ENCODE results near the gene TIMM10B. TPM values are rescaled to one million over a fixed set of nuclear protein-coding genes. Genes with fewer than 3 reads are reported as not detected.

TIMM10B gene
- total RNA-seq, 1 experiment from 2014 or later = 22.3 TPM

GRCh38 chr11:6453152-6453551 lies 28.1 kb upstream of the TIMM10B start:
- H3K79me2 ChIP-seq (ENCODE audit: low read depth) = no peaks in the 10 kb centered on the region
- intact Hi-C loops (cut with micrococcal nuclease; ENCODE audit: unreplicated experiment) = no loop called here
- TF ChIP-seq EZH2 (IDR thresholded peaks at IDR 0.05; ENCODE audit: low read depth) = no peak
- no peak for TF ChIP-seq CTCF (conservative IDR thresholded peaks at IDR 0.05)
- no peak overlapping the region for H3K27ac ChIP-seq
- H3K27me3 ChIP-seq (ENCODE audit: insufficient read depth, low read depth) = no peaks in the 10 kb centered on the region
- H3K9me2 ChIP-seq (ENCODE audit: insufficient read depth) = no peaks in the 10 kb centered on the region
- H3K4me3 ChIP-seq = no peak overlapping the region
- H4K20me1 ChIP-seq (ENCODE audit: insufficient read depth) = no peaks in the 10 kb centered on the region
- H3K36me3 ChIP-seq (ENCODE audit: low read depth) = no peaks in the 10 kb centered on the region
- POLR2A ChIA-PET (ENCODE audit: unreplicated experiment) = no interaction called here
- H3K9me3 ChIP-seq (ENCODE audit: insufficient read depth, low read depth) = no peaks in the 10 kb centered on the region
- no peak overlapping the region for H3K4me2 ChIP-seq
- no peaks in the 10 kb centered on the region for H3K4me1 ChIP-seq (replicated peaks; ENCODE audit: insufficient read depth)
- CTCF ChIA-PET = interaction anchor here (0.7 to 1.1 kb wide), 2 partner anchors 9 to 74 kb away, joined by 5 read pairs; no protein-coding TSS in a partner anchor
- DNase-seq = no peak
- H3F3A ChIP-seq (ENCODE audit: insufficient read depth, low read depth) = no peaks in the 10 kb centered on the region
- no TSS peak for BruUV-seq (replicated peaks)
- no peak overlapping the region for H2AFZ ChIP-seq

- Histone ChIP-seq H3K4me3 (no peak overlapping the region), H3K9me2 (ENCODE audit: insufficient read depth) (no peaks in the 10 kb centered on the region), H3K4me2 (no peak overlapping the region), H3F3A (ENCODE audit: insufficient read depth, low read depth) (no peaks in the 10 kb centered on the region), H3K27ac (no peak overlapping the region), H4K20me1 (ENCODE audit: insufficient read depth) (no peaks in the 10 kb centered on the region), H3K27me3 (ENCODE audit: insufficient read depth, low read depth) (no peaks in the 10 kb centered on the region), H3K4me1 (replicated peaks; ENCODE audit: insufficient read depth) (peaks cover 5% of the 10 kb centered on the region; the same call in 1 of the 2 replicates), H3K79me2 (ENCODE audit: low read depth) (no peaks in the 10 kb centered on the region), H3K36me3 (ENCODE audit: low read depth) (no peaks in the 10 kb centered on the region), H2AFZ (no peak overlapping the region), H3K9me3 (ENCODE audit: insufficient read depth, low read depth) (no peaks in the 10 kb centered on the region)
- ChIA-PET POLR2A (ENCODE audit: unreplicated experiment) (no interaction called here), CTCF (no interaction called here)
- no peak for DNase-seq
- no TSS peak for BruUV-seq (replicated peaks)
- TF ChIP-seq EZH2 (IDR thresholded peaks at IDR 0.05; ENCODE audit: low read depth) (no peak), CTCF (conservative IDR thresholded peaks at IDR 0.05) (no peak)
- intact Hi-C loops (cut with micrococcal nuclease; ENCODE audit: unreplicated experiment) = no loop called here
These were observed 26.2 kb upstream of the TIMM10B start for GRCh38 chr11:6455070-6455469.

GRCh38 chr11:6456361-6457073 lies 24.8 kb upstream of the TIMM10B start:
- intact Hi-C loops (cut with micrococcal nuclease; ENCODE audit: unreplicated experiment) = no loop called here
- H3K27ac ChIP-seq = no peak overlapping the region
- POLR2A ChIA-PET (ENCODE audit: unreplicated experiment) = no interaction called here
- no peak overlapping the region for H3K4me3 ChIP-seq
- no peaks in the 10 kb centered on the region for H4K20me1 ChIP-seq (ENCODE audit: insufficient read depth)
- BruUV-seq (replicated peaks) = no TSS peak
- H3K4me2 ChIP-seq = no peak overlapping the region
- no peak for TF ChIP-seq CTCF (conservative IDR thresholded peaks at IDR 0.05)
- no peak for TF ChIP-seq EZH2 (IDR thresholded peaks at IDR 0.05; ENCODE audit: low read depth)
- H3K79me2 ChIP-seq (ENCODE audit: low read depth) = no peaks in the 10 kb centered on the region
- H2AFZ ChIP-seq = no peak overlapping the region
- no peaks in the 10 kb centered on the region for H3F3A ChIP-seq (ENCODE audit: insufficient read depth, low read depth)
- no peaks in the 10 kb centered on the region for H3K9me3 ChIP-seq (ENCODE audit: insufficient read depth, low read depth)
- H3K9me2 ChIP-seq (ENCODE audit: insufficient read depth) = no peaks in the 10 kb centered on the region
- DNase-seq = no peak
- no peaks in the 10 kb centered on the region for H3K36me3 ChIP-seq (ENCODE audit: low read depth)
- peaks cover 5% of the 10 kb centered on the region; the same call in 1 of the 2 replicates for H3K4me1 ChIP-seq (replicated peaks; ENCODE audit: insufficient read depth)
- CTCF ChIA-PET = no interaction called here
- H3K27me3 ChIP-seq (ENCODE audit: insufficient read depth, low read depth) = no peaks in the 10 kb centered on the region

All from PC-9 (cell line).